Activated CD4-positive, CD25-positive, alpha-beta regulatory T cell (primary cell): ENCODE measurements around the gene FRYL.
"Not testable (repeated sequence)": the region's sequence is repeated elsewhere in the genome, so short reads cannot be mapped to it uniquely, and the experiment has no call there.

Experiments used
- DNase-seq, 4 experiments: peaks; one replicate each; lab custom pipeline; 2025; lab: John Stamatoyannopoulos, UW

Gene FRYL

DNA sequence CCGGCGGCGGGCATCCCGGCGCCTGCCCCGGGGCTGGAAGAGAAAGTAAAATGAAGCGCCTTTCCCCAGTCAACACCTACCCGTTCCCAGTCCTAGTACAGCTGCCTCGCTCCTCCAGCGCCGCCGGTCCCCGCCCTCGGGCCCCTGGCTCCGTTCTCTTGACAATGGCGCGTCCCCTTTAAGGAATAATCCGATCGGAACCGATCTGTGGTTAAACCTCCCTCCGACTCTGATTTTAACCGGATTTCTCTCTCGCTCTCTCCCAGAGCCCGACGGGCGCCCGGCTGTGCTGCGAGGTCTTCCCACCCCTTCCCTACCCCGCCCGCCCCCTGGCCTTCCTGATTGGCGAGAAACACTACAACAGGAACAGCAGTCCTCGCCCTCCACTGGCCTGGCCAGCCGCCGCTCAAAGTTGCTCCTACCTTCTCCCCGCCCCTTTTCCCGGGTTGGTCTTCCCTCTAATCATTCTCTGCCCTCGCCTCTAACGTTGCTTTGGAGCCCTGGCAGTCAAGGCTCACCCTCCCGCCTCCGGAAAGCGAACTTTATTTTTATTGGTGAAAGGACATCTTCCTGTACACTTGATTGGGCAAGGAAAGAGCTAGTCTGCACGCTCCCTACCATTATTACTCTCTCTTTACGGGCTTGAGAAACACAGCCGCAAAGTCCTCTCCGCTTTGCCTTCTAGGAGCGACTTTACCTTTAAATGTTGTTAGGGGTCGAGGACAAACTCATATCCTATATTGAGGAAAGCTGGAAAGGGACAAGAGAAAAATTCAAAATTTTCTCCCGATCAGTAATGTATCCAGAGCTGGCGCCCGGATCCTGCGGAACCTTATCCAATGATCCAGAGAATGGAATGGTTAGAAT is at the start of gene FRYL:
TSS of gene FRYL (minus strand) at position 282 of the 867 bp plus-strand sequence. CDS start 145,869 bp downstream, outside the sequence.
- DNase-seq = peak; percentile 92 to 95 (median 95)

DNA sequence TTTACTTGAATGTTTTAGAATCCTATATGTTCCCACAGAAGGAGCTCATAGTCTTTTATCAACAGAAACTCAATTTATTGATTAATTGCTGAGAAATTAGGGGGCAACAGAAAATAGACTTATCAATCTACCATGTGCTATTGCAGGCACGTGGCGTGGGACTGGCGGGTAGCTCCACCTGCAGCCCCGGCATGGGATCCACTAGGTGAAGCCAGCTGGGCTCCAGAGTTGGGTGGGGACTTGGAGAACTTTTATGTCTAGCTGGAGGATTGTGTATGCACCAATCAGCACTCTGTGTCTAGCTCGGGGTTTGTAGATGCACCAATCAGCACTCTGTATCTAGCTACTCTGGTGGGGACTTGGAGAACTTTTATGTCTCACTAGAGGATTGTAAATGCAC is 47.5 kb upstream of the FRYL start:
- DNase-seq = no peak

DNA sequence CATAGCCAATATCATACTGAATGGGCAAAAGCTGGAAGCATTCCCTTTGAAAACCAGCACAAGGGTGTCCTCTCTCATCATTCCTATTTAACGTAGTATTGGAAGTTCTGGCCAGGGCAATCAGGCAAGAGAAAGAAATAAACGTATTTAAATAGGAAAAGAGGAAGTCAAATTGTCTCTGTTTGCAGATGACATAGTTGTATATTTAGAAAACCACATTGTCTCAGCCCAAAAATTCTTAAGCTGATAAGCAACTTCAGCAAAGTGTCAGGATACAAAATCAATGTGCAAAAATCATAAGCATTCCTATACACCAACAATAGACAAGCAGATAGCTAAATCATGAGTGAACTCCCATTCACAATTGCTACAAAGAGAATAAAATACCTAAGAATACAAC is 41.4 kb upstream of the FRYL start:
- DNase-seq = not testable (repeated sequence)

DNA sequence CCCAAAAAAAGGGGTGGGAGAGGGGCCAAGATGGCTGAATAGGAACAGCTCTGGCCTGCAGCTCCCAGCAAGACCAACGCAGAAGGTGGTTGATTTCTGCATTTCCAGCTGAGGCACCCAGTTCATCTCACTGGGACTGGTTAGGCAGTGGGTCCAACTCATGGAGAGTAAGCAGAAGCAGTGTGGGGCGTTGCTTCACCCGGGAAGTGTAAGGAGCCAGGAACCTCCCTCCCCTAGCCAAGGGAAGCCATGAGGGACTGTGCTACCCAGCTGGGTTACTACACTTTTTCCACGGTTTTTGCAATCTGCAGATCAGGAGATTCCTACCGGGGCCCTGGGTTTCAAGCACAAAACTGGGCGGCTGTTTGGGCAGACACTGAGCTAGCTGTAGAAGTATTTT is 36.9 kb upstream of the FRYL start:
- DNase-seq = no peak

DNA sequence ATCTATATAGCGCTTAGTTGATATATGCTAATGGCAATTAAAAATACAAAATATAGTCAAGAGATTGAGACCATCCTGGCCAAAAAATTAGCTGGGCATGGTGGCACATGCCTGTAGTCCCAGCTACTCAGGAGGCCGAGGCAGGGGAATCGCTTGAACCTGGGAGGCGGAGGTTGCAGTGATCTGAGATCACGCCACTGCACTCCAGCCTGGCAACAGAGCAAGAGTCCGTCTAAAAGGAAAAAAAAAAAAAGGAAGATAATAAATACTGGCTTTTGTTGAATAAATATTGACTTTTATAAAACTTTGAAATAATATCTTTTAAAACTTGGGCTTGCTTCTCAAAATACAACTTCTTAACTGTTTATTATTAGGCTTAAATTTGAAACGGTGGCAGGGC is 36.2 kb upstream of the FRYL start:
- DNase-seq = not testable (repeated sequence)

DNA sequence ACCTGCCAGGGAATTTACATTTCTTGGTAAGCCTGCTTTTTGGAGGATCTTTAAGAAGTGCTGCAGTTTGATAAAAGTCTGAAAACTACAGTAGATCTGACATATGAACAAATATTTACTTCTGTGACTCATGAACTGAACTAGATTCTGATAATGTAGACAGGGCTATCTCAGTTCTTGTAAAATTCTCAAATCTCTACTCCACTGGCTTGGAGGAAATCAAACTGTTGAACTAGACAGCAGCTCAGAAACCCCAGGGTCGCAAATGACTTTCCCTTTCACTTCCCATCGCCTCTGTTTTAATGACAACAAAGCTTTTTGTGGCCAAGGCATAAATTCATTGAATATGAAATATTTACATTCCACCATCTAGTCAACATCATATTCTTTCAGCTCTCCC is 35.4 kb upstream of the FRYL start:
- DNase-seq = no peak

DNA sequence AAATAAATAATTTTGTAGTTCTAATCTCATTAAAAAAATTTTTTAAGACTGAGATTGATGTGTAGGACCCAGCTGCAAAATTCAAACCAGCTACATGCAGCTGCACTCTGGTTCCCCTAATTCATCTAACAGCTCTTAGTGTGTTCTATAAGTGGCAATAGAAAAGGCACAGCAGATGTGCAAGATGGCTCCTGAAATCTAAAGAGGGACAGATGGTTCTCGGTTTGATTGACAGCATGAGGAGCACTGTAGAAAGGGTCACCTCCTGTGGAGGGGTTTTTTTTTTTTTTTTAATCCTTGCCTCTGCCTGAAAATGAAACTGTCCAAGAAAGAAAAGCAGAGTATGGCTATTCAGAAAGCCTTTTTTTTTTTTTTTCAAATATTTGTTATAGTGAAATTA is 33.9 kb upstream of the FRYL start:
- DNase-seq = no peak

DNA sequence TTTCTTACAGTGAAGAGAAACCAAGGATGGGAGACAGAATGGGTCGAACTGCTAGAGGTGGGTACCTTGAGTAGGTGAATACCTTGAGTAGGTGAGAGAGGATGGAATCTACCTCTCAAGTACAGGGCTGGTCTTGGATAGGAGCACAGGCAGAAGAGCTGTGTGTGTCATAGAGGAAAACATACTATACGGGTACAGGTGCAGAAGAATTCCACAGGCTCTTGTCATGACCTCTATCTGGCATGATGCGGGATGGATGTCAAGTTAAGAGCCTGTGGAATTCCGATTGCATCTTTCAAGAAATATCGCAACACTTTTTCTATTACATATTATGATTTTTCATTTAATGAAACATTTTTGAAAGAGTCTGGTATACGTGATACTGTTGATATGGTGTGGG is 32.8 kb upstream of the FRYL start:
- DNase-seq = no peak

DNA sequence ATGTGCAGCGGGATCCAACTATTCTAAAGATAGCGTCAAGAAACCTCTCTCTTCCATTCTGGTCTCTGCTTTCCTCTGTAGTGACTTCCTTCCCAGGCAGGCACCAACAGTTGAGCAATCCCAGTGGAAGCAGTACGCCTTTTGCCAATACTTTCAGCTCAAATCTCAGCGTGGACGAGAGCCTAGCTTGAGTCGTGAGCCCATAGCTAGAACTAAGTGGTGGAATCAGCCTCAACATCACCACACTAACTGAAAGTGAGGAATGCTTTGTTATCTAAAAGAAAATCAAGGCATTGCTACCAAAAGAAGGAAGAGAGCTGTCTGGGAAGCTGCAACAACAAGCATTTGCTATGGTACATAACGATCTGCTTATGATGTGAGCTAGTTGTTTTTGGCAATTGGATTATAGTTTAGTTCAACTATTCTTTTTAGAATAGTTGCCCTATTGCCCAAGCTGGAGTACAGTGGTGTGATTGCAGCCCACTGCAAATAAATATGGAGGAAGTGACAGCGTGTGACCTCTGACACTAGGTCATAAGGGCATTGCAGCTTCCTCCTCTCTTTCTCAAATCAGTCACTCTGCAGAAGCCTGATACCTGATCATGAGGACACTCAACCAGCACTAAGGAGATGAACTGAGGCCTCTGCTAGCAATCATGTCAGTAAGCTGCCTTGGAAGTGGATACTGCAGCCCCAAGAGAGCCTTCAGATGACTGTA is 24.7 kb upstream of the FRYL start:
- no peak for DNase-seq

DNA sequence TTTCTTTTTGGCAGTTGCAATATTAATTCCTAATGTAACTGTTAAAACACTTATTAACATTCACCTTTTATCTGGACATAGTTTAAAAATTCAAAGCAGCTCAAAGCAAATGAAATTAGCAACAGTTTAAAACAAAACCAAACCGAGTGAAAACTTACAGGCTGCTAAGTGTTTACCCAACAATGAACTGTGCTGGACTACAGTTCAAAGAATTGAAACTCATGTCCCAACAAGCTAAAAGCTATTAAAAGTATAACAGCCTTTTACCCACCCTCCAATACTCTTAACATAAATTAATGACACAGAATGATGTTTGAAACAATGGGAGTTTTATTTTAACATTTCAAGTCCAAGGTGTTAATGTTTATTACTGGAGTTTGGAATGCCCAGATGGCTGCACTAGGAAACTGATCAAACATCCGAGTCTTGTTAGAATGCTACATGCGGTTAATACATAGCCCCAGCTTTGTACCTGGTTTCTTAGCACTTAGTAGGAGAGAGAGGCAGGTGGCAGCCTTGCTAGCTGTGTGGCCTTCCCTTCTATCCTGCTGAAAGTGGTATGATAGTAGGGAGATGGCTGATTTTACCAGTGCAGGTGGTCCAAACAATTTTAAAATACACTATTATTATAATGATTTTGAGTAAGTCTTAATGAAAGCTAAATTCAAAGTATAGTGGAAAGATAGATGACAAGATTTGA is 21.1 kb upstream of the FRYL start:
- no peak for DNase-seq

DNA sequence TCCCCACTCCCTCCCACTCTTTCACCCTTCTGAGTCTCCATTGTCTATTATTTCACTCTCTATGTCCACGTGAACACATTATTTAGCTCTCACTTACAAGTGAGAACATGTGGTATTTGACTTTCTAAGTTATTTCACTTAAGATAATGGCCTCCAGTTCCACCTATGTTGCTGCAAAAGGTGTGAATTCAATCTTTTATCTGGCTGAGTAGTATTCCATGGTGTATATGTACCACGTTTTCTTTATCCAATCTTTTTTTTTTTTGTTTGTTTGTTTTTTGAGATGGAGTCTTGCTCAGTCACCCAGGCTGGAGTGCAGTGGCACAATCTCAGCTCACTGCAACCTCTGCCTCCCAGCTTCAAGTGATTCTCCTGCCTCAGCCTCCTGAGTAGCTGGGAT is 20.1 kb upstream of the FRYL start:
- DNase-seq = not testable (repeated sequence)

DNA sequence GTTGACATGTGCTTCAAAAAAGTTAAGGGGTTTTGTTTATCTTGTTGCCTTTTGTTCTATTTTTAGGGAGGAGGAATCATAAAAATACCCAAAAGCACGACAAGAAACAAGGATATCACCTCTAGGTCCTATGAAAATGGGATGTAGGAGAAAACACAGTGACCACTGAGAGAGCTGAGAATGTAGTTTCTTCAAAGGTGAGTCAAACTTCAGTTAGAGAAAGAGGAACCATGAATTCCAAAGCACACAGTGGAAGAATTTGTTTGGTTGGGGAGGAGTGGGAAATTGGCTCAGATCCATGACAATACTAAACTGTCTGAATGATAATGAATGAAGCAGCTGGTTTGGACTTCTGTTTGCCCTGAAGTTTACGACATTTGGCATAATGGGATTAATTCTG is 19.1 kb upstream of the FRYL start:
- DNase-seq = no peak

DNA sequence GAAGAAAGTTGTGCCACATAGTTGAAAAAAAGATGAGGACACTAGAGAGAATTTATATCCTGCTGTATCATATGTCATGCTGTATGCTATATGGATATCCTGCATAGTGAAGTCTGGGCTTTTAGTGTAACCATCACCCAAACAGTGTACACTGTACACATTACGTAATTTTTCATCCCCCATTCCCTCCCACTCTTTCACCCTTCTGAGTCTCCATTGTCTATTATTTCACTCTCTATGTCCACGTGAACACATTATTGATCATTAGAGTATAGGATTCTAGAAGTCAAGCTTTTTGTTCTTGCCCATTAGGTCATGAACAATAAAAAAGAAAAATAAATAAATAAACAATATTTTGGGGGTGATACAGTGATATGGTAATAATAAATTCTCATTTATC is 18.0 kb upstream of the FRYL start:
- no peak for DNase-seq

DNA sequence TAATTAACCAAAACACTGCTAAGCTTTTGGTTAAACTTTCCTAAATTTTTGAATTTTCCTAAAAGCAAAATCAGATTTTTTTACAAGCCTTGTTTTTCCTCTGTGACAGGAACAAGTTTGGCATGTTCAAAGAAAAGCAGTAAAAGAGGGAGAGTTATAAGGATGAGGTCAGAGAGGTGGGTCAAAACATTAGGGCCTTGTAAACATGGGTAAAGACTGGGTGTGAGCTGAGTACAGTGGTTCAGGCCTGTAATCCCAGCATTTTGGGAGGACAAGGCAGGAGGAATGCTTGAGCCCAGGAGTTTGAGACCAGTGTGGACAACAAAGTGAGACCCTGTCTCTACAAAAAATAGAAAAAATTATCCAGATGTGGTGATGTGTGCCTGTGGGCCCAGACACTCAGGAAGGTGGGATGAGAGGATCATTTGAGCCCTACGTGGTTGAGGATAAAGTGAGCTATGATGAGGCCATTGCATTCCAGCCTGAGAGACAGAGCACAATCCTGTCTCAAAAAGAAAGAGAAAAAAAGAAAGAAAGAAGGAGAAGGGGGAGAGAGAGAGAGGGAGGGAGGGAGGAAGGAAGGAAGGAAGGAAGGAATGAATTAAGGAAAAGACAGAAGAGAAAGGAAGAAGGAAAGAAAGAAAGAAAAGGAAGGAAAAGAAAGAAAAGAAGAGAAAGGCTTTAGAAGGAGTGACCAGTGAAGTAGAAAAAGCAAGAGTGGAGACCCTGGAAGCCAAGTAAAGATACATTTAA is 17.0 kb upstream of the FRYL start:
- no peak for DNase-seq

DNA sequence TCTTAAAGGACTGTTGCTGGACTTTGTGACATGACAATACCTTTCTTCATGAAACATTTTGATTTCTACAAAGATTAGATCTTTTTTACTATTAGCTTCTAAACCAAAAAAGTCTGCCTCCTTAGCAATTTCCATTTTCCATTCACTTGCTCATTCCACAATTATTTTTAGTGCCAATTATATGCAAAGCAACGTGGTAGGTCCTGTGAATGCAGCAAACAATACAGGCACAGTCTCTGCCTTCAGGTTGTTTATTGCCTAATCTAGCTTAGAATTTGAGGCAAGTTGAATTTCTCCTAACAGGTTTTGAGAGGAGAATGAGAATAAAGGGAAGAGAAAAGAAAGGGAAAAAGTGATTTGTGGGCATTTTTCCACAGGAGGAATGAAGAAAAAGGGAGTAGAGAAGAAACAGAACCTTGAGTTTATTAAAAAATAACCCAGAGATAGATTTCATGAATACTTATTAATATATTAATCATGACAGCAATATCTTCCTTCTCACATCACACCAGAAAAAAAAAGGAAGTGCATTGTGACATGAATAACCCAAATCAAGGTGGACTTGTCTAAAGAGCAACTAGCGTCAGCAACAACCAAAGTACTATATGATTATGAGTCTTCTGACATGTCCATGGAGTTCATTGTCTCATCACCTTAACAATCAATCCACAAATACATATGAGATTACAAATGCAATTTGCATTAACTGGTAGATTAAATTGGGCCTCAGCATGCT is 16.3 kb upstream of the FRYL start:
- DNase-seq = no peak

DNA sequence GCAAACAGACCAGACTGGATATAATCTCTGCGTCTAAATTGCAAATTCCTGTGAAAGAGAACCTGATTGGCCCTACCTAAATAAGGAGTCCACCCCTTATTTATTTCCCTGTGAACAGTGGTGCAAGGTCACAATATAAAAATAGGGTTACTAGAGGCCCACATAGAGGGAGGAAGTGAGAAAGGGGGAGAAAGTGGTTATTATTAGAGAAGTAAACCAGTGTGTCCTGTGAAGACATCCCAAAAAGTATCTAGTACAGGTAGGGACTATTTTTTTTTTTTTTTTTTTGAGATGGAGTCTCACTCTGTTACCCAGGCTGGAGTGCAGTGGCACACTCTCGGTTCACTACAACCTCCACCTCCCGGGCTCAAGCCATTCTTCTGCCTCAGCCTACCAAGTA is 15.0 kb upstream of the FRYL start:
- DNase-seq = no peak

DNA sequence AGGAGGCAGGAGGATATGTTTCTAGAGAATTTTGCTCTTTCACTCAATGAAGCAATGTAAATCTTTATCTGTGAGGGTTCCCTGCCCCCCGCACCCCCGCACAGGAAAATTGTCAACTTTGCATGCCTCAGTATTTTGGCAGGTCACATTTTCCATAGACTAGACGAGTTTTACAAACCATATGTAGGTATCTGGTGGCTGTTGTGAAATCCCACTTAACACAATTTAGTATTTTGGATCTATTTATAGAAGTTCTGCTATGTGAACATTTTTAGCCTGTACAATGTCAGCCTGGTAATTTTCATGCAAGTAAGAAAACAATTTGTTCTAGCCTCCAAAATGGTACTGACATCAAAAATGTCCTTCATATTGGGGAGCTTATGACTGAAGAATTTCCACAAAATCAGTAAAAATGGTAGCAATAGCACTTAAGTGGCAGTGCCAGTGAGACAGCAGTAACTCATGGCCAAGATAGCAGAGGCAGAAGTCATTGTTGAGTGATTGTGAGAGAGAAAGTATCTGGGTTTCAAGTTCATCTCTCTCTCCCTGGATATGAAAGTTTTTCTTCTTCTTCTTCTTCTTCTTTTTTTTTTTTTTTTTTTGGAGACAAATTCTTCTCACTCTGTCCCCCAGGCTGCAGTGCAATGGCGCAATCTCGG is 12.4 kb upstream of the FRYL start:
- no peak for DNase-seq

DNA sequence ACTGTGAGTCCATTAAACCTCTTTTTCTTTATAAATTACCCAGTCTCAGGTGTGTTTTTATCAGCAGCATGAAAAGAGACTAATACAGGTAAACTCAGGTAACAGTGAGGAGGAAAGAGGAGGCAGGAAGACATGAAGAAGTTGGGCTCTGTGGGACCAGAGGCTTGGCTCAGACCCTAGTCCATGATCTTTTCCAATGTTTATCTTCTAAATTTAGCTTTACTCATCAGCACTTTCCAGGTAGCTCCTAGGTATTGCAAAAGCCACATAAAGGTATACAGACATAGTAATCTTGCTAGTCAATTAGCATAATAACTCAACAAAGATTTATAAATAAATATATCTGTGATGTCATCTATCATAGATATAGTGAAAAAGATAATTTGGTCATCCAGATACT is 11.2 kb upstream of the FRYL start:
- DNase-seq = no peak

DNA sequence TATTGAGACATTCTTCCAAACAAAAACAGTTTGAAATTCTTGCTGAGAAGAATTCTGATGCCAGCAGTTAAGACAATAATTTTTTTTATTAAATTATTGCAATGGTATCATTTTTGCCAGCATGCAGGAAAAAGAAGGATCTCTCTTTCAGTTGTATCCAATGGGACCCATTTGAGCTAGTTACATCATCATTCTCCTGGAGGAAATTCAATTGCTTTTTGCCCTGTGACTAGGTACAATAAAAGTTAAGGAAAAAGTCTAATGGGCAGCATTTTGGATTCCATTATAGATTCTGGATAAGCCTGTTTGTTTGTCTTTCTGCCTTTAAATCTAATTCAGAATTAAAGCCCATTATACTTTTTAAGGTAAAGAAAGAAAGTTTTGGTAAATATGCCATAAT is 10.5 kb upstream of the FRYL start:
- DNase-seq = no peak

DNA sequence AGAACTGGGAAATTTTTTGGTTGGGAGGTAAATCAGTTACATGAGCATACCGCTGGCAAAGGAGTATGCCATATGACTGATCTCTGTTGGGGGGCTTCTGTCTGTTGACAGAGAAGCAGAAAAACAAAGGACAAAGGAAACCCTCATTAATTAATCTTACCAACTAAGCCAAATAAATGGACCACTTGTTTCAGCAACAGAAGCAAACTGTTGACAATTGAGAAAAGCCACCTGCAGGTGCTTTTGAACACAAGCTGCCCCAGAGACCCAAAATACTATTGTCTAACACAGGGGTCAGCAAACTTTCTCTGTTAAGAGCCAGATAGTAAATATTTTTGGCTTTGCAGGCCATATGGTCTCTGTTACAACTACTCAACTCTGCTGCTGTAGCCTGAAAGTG is 7.0 kb upstream of the FRYL start:
- DNase-seq = no peak

DNA sequence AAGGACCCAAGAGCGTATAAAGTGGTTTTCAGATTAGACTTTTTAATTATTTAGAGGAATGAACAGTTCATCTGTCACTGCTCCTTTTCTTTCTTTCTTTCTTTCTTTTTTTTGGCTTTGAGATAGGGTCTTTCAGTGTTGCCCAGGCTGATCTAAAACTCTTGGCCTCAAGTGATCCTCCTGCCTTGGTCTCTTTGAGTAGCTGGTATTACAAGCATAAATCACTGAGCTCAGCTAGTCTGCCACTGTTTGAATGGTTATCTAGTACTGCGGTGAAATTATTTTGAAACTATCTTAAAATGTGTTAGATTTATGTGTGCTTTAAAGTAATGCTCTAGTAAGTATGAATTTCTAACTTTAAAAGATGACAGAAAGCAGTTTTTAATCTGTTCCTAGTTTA is 6.5 kb upstream of the FRYL start:
- DNase-seq = no peak
